Endothelial cell of coronary artery (primary cell): ENCODE results near the gene TRIM32. TPM values are rescaled to one million over a fixed set of nuclear protein-coding genes. Genes with fewer than 3 reads are reported as not detected.

ENCODE experiments used
- total RNA-seq: library from RNA; depleted of rRNA; stranded (reverse); fragments of >200 nt; gene quantifications from 2 replicates; pipeline ENCODE4 v1.2.3, GENCODE V29; 2014

TRIM32 gene
- 15.3 and 19.3 TPM in 2 replicates for total RNA-seq

GRCh38 chr9:116687074-116687753 lies at the start of gene TRIM32:
TSS of gene TRIM32 (plus strand) at chr9:116687305. CDS start at chr9:116697743, 10,438 bp downstream.

